Stimulated activated CD8-positive, alpha-beta memory T cell treated with anti-CD3 and anti-CD28 coated beads, Interleukin-7, amount 100 ng/mL, for 1 hour (primary cell): ENCODE data around the gene DCHS2.
"Not testable (repeated sequence)": the region's sequence is repeated elsewhere in the genome, so short reads cannot be mapped to it uniquely, and the experiment has no call there.

Experiments
- DNase-seq, 2 donors: peaks; one replicate each; pipeline ENCODE4 v3.0.0-alpha.2; 2020; ENCODE audit warnings: low read depth in 2 of 2

The DCHS2 gene

GRCh38 chr4:154217384-154217783 lies 274.2 kb downstream of the DCHS2 start:
- not testable (repeated sequence) for DNase-seq

DNA sequence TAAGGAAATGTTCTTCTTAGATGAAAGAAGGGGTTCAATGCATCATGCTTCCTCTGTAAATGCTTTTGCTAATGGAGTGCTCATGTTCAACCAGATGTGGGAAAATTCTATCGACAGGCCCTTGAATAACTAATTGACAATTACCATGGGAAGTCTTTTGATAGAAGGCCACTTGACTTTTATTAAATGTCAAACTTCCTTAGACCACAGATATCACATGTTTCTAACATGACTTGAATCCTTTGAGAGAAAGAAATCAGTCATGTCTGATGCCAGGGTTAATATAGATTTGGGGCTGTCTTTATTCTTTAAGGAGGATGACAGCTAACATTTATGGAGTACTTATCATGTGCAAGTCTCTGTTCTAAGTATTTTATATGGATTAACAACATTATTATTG lies 280.1 kb downstream of the DCHS2 start:
- DNase-seq = no peak

GRCh38 chr4:154208424-154208823 lies 283.2 kb downstream of the DCHS2 start:
- no peak for DNase-seq

DNA sequence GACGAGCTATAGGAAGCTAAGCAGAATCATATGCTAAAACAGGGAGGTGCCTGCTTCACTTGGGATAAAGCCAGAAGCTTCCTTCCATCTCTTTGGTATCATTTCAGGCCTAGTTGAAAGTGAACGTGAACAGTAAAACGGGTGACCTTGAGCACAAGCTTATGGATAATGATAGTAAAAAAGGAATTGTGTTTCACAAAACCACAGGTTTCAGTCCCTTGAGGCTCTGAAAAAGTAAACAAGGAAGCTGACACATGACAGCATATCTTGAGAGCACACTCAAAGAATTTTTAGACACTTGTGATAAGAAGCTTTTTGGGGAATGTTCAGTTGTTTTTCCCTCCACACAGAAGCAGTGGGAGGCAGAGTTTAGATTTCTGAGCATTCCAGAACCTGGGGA lies 286.1 kb downstream of the DCHS2 start:
- no peak for DNase-seq

GRCh38 chr4:154194649-154195048 lies 296.9 kb downstream of the DCHS2 start:
- DNase-seq = no peak

GRCh38 chr4:154192585-154192984 lies 299.0 kb downstream of the DCHS2 start:
- DNase-seq = no peak

DNA sequence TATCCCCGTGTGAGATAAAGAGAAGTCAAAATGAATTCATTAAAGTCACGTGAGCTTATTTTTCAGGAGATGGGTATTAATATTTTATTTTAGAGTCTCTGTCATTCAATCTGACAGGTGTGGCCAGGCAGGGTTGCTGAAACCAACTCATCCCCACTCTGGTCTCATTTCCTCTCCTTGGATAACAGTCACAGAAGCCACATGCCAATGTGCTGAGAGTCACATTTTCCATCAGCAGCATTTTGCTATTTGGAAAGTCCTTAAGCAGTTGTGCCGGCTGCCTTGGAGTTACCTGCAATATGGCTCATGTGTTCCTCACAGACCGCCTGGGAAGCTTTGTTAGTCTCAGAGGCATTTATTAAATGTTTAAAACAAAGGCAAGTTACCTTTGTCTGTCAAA lies 302.3 kb downstream of the DCHS2 start:
- DNase-seq = no peak

GRCh38 chr4:154186888-154187287 lies 304.7 kb downstream of the DCHS2 start:
- DNase-seq = no peak

DNA sequence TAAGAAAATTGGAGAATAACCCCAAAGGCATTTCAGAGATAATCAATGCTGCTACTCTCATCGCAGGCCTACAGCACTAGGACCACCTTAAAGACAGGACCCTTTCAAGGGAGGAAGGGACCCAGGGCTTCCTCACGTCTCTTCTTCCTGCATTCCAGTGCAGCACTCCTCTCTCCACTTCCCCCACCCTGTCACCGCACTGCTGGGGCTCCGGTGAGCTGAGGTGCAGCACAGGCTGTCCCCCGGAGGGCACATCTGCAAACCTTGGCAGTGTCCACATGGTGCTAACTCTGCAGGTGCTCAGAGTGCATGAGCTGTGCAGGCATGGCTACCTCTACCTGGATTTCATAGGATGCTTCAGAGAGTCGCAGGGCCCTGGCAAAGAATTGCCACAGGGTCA lies 305.6 kb downstream of the DCHS2 start:
- DNase-seq = no peak

DNA sequence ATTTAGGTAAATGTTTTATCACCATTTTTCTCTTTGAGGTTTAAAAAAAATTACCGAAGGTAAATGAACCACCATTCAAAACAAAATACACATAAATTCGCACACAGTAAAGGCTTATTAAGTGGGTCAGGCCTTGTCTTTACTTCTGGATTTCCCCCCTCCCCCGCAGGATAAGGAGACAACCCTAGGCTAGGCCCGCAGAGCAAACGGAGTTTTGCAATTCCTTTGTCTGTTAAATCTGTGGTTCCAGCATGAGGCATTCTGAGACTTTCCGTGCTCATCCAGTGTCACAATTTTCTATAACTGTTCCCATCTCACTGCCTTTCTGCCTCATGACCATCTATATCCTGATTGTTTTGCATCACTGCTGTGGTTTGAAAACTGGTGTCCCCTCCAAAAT lies 307.4 kb downstream of the DCHS2 start:
- no peak for DNase-seq

DNA sequence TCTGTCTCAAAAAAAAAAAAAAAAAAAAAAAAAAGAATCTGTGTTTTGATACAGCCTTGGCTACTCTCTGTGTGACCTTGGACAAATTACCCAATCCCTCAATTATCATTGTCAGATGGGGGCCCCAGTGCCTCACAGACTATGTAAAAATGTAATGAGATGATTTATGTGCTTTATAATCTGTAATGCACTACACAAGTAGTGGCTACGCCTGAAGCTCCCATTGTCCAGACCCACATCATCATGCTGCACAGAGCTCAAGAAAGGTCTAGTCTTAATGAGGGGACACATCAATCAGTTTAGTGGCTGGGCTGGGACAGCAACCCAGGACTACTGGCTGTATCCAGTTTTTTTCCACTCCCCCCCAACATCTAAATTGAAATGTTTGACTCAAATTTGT lies 308.3 kb downstream of the DCHS2 start:
- DNase-seq = no peak
